Activated CD4-positive, alpha-beta T cell treated with anti-CD3 and anti-CD28 coated beads, Interleukin-2, amount 10 ng/mL, durations not matched to agents 24 days and 14 days (primary cell): ENCODE results near the gene FER1L5. TPM values are rescaled to one million over a fixed set of nuclear protein-coding genes. Genes with fewer than 3 reads are reported as not detected.

ENCODE experiments used
- DNase-seq: peaks from one replicate; pipeline ENCODE4 v3.0.0; 2022
- H3K27ac Mint-ChIP-seq: one replicate; pipeline ENCODE4 v1.8.0; 2022; ENCODE audit warnings: mild to moderate bottlenecking, mixed read lengths
- H3K27me3 Mint-ChIP-seq: one replicate; pipeline ENCODE4 v1.8.0; 2022; ENCODE audit warnings: mixed read lengths
- H3K36me3 Mint-ChIP-seq: one replicate; pipeline ENCODE4 v1.8.0; 2022; ENCODE audit warnings: low read depth, mild to moderate bottlenecking, mixed read lengths
- H3K4me1 Mint-ChIP-seq: one replicate; pipeline ENCODE4 v1.8.0; 2021; ENCODE audit warnings: mixed read lengths
- H3K4me3 Mint-ChIP-seq: one replicate; pipeline ENCODE4 v1.8.0; 2022; ENCODE audit warnings: mild to moderate bottlenecking, moderate library complexity, mixed read lengths
- H3K9me3 Mint-ChIP-seq: one replicate; pipeline ENCODE4 v1.8.0; 2021; ENCODE audit warnings: mixed read lengths
- intact Hi-C: fragments of 100-400 bp; cut with micrococcal nuclease; formaldehyde crosslinking; loops from one replicate; pipeline ENCODE4 v1.15.1; 2023
- total RNA-seq: library from RNA; stranded (reverse); gene quantifications from 2 replicates; pipeline ENCODE4 v1.2.3, GENCODE V29; 2022

The FER1L5 gene
- total RNA-seq, 1 donor from 2014 or later, result not detected

DNA sequence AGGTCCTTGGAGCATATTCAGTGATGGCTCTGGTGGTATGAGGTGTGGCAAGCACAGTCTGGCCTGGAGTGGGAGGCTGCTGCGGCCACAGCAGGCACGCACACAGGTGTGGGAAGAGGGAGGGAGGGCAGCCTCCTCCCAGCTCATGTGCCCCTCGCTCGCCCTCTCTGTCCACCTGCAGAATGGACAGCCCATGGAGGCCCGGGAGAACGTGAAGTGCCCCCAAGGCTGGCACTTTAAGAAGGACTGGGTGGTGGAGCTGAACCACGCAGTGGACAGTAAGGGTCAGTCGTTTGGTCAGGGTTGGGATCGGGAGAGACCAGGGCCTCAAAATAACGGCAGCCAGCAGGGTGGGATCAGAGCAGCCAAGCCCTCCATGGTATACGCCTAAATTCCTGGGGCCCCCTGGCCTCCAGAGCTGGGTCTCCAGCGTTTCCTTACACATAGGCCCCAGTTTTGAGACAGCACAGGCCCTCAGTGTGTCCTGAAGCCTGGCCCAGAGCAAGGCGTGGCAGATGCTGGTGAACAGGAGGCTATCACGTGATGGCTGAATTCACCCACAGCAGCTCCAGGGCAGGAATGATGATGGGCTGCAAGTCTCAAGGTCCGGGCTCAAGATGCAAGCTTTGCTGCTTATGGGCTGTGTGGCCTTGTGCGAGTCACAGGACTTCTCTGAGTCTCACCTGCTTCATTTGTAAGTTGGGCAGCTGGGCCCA, 47.9 kb downstream of the FER1L5 start:
- no peak for DNase-seq
- Mint-ChIP-seq H3K27ac (no peak overlapping the region), H3K4me3 (no peak overlapping the region), H3K27me3 (no peaks in the 10 kb centered on the region), H3K36me3 (no peaks in the 10 kb centered on the region), H3K9me3 (no peaks in the 10 kb centered on the region), H3K4me1 (no peaks in the 10 kb centered on the region)
- intact Hi-C loops, result no loop called here

DNA sequence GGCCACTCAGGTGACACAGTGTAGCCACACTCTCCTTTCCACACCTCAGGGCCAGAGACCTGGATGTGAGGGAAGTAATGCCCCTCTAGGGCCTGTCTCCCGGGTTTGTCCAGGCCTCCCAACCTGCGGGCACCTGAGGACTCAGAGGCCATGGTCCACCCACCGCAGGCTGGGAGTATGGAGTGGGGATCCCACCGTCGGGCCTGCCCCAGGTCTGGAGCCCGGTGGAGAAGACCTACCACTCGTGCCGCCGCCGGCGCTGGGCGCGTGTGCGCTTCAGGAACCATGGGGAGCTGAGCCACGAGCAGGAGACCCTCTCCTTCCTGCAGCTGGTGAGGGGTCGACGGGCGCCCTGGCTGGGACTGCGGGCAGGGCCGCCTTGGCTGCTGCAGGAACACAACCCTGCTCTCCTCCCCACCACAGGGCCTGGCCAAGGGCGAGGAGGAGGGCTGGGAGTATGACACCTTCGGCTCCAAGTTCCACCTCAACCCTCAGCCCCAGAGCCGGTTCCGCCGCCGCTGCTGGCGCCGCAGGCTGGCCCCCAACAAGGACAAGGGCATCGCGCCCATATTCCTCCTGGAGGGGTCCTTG, 48.6 kb downstream of the FER1L5 start:
- intact Hi-C loops, result no loop called here
- no peak overlapping the region for H3K27ac Mint-ChIP-seq
- no peaks in the 10 kb centered on the region for H3K4me1 Mint-ChIP-seq
- H3K36me3 Mint-ChIP-seq, result no peaks in the 10 kb centered on the region
- no peak for DNase-seq
- no peaks in the 10 kb centered on the region for H3K27me3 Mint-ChIP-seq
- H3K4me3 Mint-ChIP-seq, result no peak overlapping the region
- no peaks in the 10 kb centered on the region for H3K9me3 Mint-ChIP-seq

DNA sequence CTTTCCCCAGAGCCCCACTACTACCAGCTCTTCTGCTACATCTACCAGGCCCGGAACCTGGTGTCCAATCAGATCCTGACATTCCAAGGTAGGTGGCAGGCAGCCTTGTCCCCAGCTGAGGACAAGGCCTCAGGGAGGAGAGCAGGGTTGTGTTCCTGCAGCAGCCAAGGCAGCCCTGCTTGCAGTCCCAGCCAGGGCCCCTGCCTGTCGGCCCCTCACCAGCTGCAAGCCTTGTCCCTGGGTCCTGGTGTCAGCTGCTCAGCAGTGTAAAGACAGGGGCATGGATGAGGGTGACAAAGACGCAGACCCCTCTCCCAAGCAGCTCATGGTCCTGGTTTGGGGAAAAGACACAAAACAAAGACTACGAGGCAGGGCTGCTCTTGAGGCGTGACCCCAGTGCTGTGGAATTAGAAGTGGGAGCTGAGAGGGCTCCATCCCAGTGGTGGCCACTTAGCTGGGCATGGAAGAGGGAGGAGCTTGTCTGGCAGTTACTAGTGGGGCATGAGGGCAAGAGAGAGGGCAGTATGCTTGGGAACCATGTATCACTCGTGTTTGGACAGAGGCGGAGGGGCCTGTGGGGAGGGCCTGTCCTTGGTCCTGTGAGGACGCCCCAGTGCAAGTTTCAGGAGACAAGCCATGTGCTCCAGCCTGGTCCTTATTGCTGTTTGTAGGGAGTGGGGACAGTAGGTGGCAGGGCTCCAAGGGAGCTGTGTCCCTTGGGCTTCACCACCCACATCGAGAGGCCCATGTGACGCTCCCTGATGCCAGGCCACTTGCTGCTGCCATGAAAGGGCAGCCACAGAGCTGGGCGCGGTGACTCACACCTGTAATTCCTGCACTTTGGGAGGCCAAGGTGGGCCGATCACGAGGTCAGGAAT, 49.8 kb downstream of the FER1L5 start:
- intact Hi-C loops, result no loop called here
- no peak for DNase-seq
- Mint-ChIP-seq H3K4me1 (no peaks in the 10 kb centered on the region), H3K9me3 (no peaks in the 10 kb centered on the region), H3K36me3 (no peaks in the 10 kb centered on the region), H3K27me3 (no peaks in the 10 kb centered on the region), H3K27ac (no peak overlapping the region), H3K4me3 (no peak overlapping the region)

DNA sequence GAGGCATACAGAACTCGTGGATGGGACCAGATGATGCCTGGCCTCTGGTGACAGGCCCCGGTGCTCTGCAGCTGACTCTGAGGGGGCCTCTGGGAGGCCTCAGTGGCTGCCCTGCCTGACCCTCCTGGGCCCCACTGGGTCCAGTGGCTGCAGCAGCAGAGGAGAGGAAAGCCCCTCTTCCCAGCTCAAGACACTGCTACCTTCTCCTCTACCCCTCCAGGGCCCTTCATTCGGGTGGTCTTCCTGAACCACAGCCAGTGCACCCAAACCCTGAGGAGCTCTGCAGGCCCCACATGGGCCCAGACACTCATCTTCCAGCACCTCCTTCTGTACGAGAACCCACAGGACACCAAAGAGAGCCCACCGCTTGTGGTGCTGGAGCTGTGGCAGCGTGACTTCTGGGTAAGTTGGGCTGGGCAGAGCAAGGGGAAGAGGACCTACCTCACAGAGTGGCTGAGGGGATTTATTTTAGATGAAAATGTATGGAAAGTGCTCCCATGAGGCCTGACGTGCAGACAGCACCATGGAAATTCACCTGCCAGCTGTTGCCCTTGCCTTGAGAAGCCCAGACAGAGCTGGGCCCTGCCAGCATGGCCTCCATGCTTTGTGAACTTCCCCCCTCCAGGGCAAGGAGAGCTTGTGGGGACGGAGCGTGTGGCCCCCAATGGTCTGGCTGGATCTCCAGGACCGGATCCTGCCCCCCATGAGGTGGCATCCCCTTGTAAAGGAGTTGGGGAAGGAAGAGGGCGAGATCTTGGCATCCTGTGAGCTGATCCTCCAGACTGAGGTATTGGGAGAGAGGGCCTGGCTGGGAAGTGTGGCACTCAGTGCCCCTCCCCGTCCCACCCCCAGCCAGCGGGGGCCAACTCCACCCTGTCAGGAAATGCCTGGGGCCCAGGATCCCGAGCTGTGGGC, 51.0 kb downstream of the FER1L5 start:
- Mint-ChIP-seq H3K9me3 (no peaks in the 10 kb centered on the region), H3K36me3 (no peaks in the 10 kb centered on the region), H3K27me3 (no peaks in the 10 kb centered on the region), H3K27ac (no peak overlapping the region), H3K4me3 (no peak overlapping the region), H3K4me1 (no peaks in the 10 kb centered on the region)
- intact Hi-C loops, result no loop called here
- DNase-seq, result no peak

DNA sequence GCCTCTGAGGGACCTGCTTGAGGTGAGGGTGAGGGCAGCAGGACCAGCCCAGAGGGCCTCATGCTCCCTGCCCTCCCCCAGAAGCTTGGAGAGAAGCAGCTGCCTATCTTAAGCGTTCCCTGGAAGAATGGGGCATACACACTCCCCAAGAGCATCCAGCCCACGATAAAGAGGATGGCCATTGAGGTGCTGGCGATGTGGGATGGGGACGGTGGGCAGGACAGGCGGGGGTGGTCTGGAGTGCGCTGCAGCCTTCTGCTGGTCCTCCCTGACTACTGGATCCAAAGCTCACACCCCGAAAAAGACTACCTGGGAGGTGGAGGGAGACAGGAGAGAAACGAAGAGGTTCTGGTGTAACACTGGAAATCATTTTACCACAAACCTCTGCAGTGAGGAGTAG, 51.7 kb downstream of the FER1L5 start:
- Mint-ChIP-seq H3K27me3 (no peaks in the 10 kb centered on the region), H3K36me3 (no peaks in the 10 kb centered on the region)
- DNase-seq, result no peak

DNA sequence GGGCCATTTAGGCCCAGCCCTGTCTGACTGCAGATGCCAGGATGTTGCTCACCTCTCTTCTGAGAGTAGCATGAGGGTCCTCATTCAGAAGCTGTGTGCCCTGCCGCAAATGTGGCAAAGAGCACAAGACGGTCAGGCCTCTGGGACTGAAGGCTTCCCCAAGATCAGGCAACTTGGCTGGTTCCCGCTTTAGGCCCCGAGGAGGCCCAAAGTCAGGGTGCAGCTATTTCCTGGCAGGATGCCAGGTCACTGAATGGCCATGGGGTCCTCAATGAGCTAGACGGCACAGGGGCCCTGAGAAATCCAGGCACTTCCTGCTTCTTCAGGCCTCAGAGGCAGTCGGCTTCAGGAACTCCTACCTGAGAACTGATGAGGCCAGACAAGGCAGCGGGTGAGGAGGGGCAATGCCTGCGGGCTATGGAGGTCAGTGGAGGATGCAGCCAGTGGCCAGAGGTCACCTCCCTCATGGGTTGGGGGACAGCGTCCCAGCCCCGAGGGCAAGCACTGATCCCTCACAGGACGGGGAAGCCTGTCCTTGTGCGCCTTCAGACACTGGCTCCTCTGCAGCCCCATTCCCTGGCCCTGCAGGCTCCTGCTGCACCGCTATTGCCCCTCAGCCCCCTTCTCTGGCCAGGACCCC, 52.4 kb downstream of the FER1L5 start:
- intact Hi-C loops, result no loop called here
- no peaks in the 10 kb centered on the region for H3K36me3 Mint-ChIP-seq
- no peak for DNase-seq
- H3K4me3 Mint-ChIP-seq, result no peak overlapping the region
- H3K27me3 Mint-ChIP-seq, result no peaks in the 10 kb centered on the region
- no peaks in the 10 kb centered on the region for H3K4me1 Mint-ChIP-seq
- H3K9me3 Mint-ChIP-seq, result no peaks in the 10 kb centered on the region
- no peak overlapping the region for H3K27ac Mint-ChIP-seq

More for the DNA sequence above, 51.7 kb downstream of the FER1L5 start:
- Mint-ChIP-seq H3K4me3 (no peak overlapping the region), H3K9me3 (no peaks in the 10 kb centered on the region), H3K4me1 (no peaks in the 10 kb centered on the region), H3K27ac (no peak overlapping the region)
- intact Hi-C loops, result no loop called here

DNA sequence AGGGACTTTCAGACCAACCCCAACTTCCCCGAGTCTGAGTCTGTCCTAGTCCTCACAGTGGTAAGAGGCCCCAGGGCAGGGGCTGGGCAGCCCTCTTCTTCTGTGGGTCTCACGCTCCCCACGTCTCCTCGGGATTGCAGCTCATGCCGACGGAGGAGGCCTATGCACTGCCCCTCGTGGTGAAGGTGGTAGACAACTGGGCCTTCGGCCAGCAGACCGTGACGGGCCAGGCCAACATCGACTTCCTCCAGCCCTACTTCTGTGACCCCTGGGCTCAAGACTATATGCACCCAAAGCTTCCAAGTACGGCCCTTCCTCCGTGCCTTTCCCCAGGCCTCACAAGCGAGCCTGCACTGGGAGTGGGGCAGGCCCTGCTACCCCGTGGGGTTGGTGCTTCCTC, 53.0 kb downstream of the FER1L5 start:
- H3K9me3 Mint-ChIP-seq, result no peaks in the 10 kb centered on the region
- no peaks in the 10 kb centered on the region for H3K27me3 Mint-ChIP-seq
- H3K27ac Mint-ChIP-seq, result no peak overlapping the region
- intact Hi-C loops, result no loop called here
- no peak overlapping the region for H3K4me3 Mint-ChIP-seq
- DNase-seq, result no peak
- H3K36me3 Mint-ChIP-seq, result no peaks in the 10 kb centered on the region
- no peaks in the 10 kb centered on the region for H3K4me1 Mint-ChIP-seq

DNA sequence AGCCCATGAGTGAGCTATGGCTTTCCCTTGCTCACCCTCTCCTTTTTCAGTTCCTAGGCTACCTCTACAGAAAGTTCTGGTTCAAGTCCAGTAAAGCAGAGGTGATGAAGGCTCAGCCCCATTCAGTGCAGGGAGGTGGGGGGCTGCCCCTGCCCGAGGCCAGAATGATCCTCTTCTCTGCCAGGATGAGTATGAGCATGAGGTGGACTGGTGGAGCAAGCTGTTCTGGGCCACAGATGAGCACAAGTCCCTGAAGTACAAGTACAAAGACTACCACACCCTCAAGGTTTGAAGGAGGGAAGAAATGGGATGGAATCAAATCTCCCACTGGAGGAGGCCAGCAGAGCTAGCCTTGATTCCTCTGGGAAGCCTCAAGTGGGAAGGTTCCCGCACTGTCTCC, 54.9 kb downstream of the FER1L5 start:
- H3K27ac Mint-ChIP-seq, result no peak overlapping the region

DNA sequence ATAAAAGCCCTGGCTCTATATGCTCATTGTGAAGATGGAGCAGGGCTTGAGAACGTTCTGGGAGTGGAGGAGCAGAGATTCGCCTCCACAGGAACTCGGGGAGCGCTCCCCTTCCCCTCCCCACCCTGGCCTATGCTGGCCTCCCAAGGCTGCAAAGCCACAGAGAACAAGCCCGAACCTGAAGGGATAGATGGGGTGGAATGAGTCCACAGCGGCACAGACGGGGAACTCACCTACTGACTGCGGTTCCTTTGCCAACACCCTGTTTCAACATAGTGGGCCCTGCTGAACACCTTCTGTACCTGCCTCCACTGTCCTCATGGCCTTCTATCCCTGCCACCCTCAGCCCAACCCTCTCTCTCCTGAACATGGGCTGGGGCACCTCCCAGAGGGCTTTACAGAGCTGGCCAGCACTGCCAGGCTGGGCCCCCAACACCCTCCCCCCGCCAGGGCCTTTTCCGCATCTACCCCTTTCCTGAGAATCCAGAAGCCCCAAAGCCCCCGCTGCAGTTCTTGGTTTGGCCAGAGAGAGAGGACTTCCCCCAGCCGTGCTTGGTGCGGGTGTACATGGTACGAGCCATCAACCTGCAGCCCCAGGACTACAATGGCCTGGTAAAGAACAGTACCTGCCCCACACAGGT, 55.8 kb downstream of the FER1L5 start:
- H3K4me1 Mint-ChIP-seq, result no peaks in the 10 kb centered on the region
- no peak overlapping the region for H3K4me3 Mint-ChIP-seq
- DNase-seq, result no peak
- no peaks in the 10 kb centered on the region for H3K36me3 Mint-ChIP-seq
- H3K27me3 Mint-ChIP-seq, result no peaks in the 10 kb centered on the region
- intact Hi-C loops, result no loop called here
- H3K9me3 Mint-ChIP-seq, result no peaks in the 10 kb centered on the region
- H3K27ac Mint-ChIP-seq, result no peak overlapping the region

More for the DNA sequence above, 54.9 kb downstream of the FER1L5 start:
- no peaks in the 10 kb centered on the region for H3K4me1 Mint-ChIP-seq
- no peaks in the 10 kb centered on the region for H3K27me3 Mint-ChIP-seq
- DNase-seq, result no peak
- H3K9me3 Mint-ChIP-seq, result no peaks in the 10 kb centered on the region
- intact Hi-C loops, result no loop called here
- no peaks in the 10 kb centered on the region for H3K36me3 Mint-ChIP-seq
- H3K4me3 Mint-ChIP-seq, result no peak overlapping the region

DNA sequence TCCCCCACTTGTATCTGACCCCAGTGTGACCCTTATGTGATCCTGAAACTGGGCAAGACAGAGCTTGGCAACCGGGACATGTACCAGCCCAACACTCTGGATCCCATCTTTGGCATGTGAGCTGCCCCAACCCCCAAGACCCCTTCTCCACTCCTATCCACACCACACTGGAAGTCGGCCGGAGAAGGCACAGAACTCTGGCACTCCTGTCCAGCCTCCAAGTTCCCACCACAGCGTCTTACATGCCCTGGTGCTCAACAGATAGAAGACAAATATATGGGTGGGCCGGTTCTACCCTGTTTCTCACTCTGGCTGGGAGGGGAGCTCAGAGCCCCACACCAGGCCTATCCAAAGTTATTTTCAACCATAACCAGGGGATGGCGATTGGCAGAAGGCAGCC, 56.5 kb downstream of the FER1L5 start:
- DNase-seq, result no peak

DNA sequence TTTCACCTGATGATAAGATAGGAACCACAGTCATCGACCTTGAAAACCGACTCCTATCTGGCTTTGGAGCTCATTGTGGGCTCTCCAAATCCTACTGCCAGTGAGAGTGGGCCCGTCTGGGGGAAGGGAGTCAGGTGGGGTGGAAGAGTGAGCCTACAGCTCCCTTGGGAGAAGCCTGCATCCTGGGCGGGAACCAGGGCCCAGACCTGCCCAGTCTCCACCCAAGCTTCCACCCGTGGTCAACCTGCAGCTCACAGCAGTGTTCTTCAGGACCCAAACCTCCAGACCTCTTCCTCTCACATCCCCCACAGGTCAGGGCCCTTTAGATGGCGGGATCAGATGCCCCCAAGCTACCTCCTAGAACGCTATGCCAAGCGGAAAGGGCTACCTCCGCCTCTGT, 57.1 kb downstream of the FER1L5 start:
- Mint-ChIP-seq H3K27me3 (no peaks in the 10 kb centered on the region), H3K4me3 (no peak overlapping the region), H3K4me1 (no peaks in the 10 kb centered on the region), H3K36me3 (no peaks in the 10 kb centered on the region), H3K9me3 (no peaks in the 10 kb centered on the region), H3K27ac (no peak overlapping the region)
- DNase-seq, result no peak
- intact Hi-C loops, result no loop called here

More for the DNA sequence above, 56.5 kb downstream of the FER1L5 start:
- no peaks in the 10 kb centered on the region for H3K9me3 Mint-ChIP-seq
- no peaks in the 10 kb centered on the region for H3K36me3 Mint-ChIP-seq
- H3K4me1 Mint-ChIP-seq, result no peaks in the 10 kb centered on the region
- intact Hi-C loops, result no loop called here
- no peak overlapping the region for H3K4me3 Mint-ChIP-seq
- H3K27me3 Mint-ChIP-seq, result no peaks in the 10 kb centered on the region
- H3K27ac Mint-ChIP-seq, result no peak overlapping the region

DNA sequence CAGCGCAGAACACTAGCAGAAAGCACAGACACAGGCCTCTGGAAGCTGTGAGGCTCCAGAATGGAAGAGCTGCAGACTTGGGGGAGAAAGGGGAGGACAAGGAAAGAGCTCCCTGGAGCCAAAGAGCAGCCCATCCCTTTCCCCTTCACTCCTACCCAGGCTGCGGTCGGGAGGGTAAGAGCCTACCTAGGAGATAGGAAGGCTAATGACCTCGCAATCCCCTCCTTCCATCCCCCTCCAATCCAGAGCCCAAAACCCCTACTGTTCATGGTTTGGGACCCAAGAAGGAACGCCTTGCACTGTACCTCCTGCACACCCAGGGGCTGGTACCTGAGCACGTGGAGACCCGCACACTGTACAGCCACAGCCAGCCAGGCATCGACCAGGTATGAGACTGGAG, 57.5 kb downstream of the FER1L5 start:
- intact Hi-C loops, result no loop called here
- Mint-ChIP-seq H3K27me3 (no peaks in the 10 kb centered on the region), H3K9me3 (no peaks in the 10 kb centered on the region), H3K4me1 (no peaks in the 10 kb centered on the region), H3K36me3 (no peaks in the 10 kb centered on the region), H3K27ac (no peak overlapping the region), H3K4me3 (no peak overlapping the region)
- no peak for DNase-seq

DNA sequence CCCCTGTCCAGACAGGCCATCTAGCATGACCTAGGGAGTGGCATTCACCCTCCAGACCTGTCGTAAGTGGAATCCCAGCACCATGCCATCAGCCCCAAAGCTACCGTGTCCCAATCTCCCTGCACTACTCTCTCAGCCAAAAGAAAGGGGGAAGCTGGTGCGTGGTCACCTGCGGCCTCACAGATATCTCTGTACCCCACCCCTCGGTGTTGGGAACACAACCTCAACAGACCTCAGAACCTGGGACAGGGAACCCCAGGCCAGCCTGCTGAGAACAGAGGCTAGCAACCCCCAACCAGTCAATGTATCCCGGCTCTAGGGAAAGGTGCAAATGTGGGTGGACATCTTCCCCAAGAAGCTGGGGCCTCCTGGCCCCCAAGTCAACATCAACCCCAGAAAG, 59.1 kb downstream of the FER1L5 start:
- Mint-ChIP-seq H3K36me3 (peaks cover 7% of the 10 kb centered on the region), H3K4me3 (no peak overlapping the region), H3K4me1 (no peaks in the 10 kb centered on the region), H3K27ac (no peak overlapping the region), H3K9me3 (no peaks in the 10 kb centered on the region), H3K27me3 (no peaks in the 10 kb centered on the region)
- intact Hi-C loops, result no loop called here
- DNase-seq, result no peak
